ENCODE measurements around the gene ADAM12.

The ADAM12 gene

DNA sequence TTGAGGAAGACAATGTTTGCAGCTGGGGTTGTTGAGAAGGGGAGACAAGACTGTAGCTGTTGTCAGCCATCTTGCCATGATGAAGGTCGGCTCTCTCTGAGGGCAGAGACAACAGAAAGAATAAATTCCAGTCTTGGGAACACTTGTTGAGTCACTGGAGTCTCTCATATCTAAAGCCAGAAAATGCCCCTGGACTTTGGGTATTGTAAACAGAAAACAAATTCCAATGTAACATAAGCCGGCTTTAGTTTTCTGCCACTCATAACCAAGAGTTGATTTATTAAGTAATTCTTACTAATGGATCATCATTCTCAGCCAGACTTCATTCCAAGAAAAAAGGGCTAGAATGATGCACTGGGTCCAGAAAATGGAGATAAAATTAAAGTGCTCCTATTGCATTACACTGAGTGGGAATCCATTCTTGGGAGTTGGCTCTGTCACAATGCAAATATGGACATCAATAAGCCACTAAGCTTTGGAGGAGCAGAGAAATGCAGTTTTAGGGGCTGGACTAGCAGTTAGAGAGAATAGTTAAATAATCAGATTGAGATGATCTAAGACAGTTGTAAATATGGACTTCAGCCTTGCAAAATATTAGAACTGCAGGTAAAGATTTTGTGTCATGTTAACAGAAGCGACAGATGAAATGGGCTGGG lies 78.9 kb downstream of the ADAM12 start:
- DNase-seq (ENCODE audit: insufficient read length, low spot score) (no peak), FAIRE-seq (no peak)
- TF ChIP-seq PAX5 (IDR thresholded peaks at IDR 0.05; ENCODE audit: insufficient read depth, low read length, severe bottlenecking), result no peak
- no peak for TF ChIP-seq POLR2A (IDR thresholded peaks at IDR 0.05; ENCODE audit: low read depth, low read length)
- no peak for TF ChIP-seq TAF1 (IDR thresholded peaks at IDR 0.05; ENCODE audit: low read depth, low read length)
- TF ChIP-seq POU2F2 (IDR thresholded peaks at IDR 0.05; ENCODE audit: low read depth, low read length), result no peak
- no peak for TF ChIP-seq POLR2AphosphoS5 (IDR thresholded peaks at IDR 0.05; ENCODE audit: low read depth, low read length)
- no peak for TF ChIP-seq SPI1 (IDR thresholded peaks at IDR 0.05; ENCODE audit: low read depth, low read length)

DNA sequence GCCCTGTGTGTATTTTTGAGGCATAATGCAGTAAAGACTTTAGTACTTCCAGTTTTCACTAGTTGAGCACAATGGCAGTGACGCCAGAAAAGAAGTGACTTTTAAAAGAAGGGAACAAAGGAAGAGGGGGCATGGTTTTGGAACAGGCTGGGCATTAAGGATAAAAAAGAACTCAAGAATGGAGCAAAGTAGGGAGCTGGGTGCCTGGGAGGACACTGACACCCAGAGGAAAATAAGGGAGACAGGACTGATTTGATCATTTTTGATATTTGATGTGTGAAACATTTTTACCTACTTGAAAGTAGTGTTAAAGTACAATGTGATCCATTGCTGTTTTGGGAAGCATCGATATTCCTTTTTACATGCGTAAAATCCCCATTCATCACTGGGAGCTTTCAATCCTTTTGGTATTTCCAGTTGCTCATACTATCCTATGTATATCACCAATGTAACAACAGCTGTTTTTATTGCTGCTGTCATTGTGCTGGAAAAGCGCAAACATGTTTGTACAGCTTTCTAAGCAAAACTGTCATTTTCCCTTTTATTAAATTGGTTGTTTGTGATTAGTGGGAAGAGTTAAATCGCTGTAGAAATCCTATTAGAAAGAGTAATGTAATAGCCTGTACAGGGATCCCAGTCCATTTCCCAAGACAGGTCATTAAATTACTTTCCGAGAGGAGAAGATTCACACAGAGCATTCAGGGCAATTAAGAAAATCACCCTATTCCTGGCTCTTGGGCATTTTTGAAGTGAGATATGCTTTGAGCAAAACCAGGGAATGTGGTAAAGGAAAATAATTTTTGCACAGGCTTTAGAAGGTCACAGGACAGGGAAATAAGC lies 85.2 kb downstream of the ADAM12 start:
- DNase-seq (ENCODE audit: insufficient read length, low spot score) (no peak), FAIRE-seq (no peak)
- no peak for TF ChIP-seq TAF1 (IDR thresholded peaks at IDR 0.05; ENCODE audit: low read depth, low read length)
- no peak for TF ChIP-seq PAX5 (IDR thresholded peaks at IDR 0.05; ENCODE audit: insufficient read depth, low read length, severe bottlenecking)
- no peak for TF ChIP-seq POLR2A (IDR thresholded peaks at IDR 0.05; ENCODE audit: low read depth, low read length)
- no peak for TF ChIP-seq POU2F2 (IDR thresholded peaks at IDR 0.05; ENCODE audit: low read depth, low read length)
- no peak for TF ChIP-seq POLR2AphosphoS5 (IDR thresholded peaks at IDR 0.05; ENCODE audit: low read depth, low read length)
- TF ChIP-seq SPI1 (IDR thresholded peaks at IDR 0.05; ENCODE audit: low read depth, low read length), result no peak

DNA sequence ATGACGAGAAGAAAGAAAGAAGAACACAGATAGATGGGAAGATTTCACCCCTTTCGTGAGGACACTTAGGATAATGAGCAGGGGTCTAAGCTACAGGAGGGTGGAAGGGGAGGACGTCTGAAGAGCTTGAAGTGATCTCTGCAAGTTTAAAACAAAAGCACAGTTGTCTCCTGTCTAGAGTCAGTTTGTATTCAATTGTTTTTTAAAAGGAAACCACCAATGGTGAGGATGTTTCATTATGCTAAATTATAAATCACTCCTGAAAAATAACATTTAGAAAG lies 85.9 kb downstream of the ADAM12 start:
- no peak for DNase-seq (ENCODE audit: insufficient read length, low spot score)
- no peak for FAIRE-seq
- TF ChIP-seq TAF1 (IDR thresholded peaks at IDR 0.05; ENCODE audit: low read depth, low read length), result no peak
- TF ChIP-seq POLR2A (IDR thresholded peaks at IDR 0.05; ENCODE audit: low read depth, low read length), result no peak
- TF ChIP-seq POLR2AphosphoS5 (IDR thresholded peaks at IDR 0.05; ENCODE audit: low read depth, low read length), result no peak
- TF ChIP-seq POU2F2 (IDR thresholded peaks at IDR 0.05; ENCODE audit: low read depth, low read length), result no peak

GRCh38 chr10:126301701-126302475 lies 86.4 kb downstream of the ADAM12 start:
- FAIRE-seq (no peak), DNase-seq (ENCODE audit: insufficient read length, low spot score) (no peak)
- no peak for TF ChIP-seq PAX5 (IDR thresholded peaks at IDR 0.05; ENCODE audit: insufficient read depth, low read length, severe bottlenecking)
- no peak for TF ChIP-seq POLR2A (IDR thresholded peaks at IDR 0.05; ENCODE audit: low read depth, low read length)
- no peak for TF ChIP-seq POLR2AphosphoS5 (IDR thresholded peaks at IDR 0.05; ENCODE audit: low read depth, low read length)

GRCh38 chr10:126294451-126294850 lies 93.8 kb downstream of the ADAM12 start:
- no peak for TF ChIP-seq PAX5 (IDR thresholded peaks at IDR 0.05; ENCODE audit: insufficient read depth, low read length, severe bottlenecking)
- no peak for TF ChIP-seq POU2F2 (IDR thresholded peaks at IDR 0.05; ENCODE audit: low read depth, low read length)
- no peak for TF ChIP-seq POLR2AphosphoS5 (IDR thresholded peaks at IDR 0.05; ENCODE audit: low read depth, low read length)
- TF ChIP-seq SPI1 (IDR thresholded peaks at IDR 0.05; ENCODE audit: low read depth, low read length), result no peak
- no peak for TF ChIP-seq POLR2A (IDR thresholded peaks at IDR 0.05; ENCODE audit: low read depth, low read length)
- TF ChIP-seq TAF1 (IDR thresholded peaks at IDR 0.05; ENCODE audit: low read depth, low read length), result no peak
- no peak for FAIRE-seq
- no peak for DNase-seq (ENCODE audit: insufficient read length, low spot score)

DNA sequence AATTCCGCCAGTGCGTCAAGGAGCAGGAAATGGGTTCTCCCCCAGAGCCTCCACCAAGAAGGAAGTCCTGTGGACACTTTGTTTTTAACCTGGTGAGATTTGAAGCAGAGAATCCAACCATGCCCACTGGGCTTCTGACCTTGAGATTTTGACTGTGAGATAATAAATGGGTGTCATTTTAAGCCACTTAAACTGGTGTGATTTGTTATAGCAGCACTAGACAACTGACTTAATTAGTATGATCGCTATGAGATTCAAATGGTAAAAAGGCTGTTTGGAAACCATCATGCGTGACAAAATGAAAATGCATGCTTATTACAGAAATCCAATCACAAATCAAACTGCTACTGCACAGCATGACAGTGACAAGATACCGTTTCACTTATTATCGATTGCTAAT lies 98.0 kb downstream of the ADAM12 start:
- DNase-seq (ENCODE audit: insufficient read length, low spot score) (no peak), FAIRE-seq (no peak)
- TF ChIP-seq TAF1 (IDR thresholded peaks at IDR 0.05; ENCODE audit: low read depth, low read length) (no peak), POU2F2 (IDR thresholded peaks at IDR 0.05; ENCODE audit: low read depth, low read length) (no peak), PAX5 (IDR thresholded peaks at IDR 0.05; ENCODE audit: insufficient read depth, low read length, severe bottlenecking) (no peak), SPI1 (IDR thresholded peaks at IDR 0.05; ENCODE audit: low read depth, low read length) (no peak), POLR2A (IDR thresholded peaks at IDR 0.05; ENCODE audit: low read depth, low read length) (no peak), POLR2AphosphoS5 (IDR thresholded peaks at IDR 0.05; ENCODE audit: low read depth, low read length) (no peak)

DNA sequence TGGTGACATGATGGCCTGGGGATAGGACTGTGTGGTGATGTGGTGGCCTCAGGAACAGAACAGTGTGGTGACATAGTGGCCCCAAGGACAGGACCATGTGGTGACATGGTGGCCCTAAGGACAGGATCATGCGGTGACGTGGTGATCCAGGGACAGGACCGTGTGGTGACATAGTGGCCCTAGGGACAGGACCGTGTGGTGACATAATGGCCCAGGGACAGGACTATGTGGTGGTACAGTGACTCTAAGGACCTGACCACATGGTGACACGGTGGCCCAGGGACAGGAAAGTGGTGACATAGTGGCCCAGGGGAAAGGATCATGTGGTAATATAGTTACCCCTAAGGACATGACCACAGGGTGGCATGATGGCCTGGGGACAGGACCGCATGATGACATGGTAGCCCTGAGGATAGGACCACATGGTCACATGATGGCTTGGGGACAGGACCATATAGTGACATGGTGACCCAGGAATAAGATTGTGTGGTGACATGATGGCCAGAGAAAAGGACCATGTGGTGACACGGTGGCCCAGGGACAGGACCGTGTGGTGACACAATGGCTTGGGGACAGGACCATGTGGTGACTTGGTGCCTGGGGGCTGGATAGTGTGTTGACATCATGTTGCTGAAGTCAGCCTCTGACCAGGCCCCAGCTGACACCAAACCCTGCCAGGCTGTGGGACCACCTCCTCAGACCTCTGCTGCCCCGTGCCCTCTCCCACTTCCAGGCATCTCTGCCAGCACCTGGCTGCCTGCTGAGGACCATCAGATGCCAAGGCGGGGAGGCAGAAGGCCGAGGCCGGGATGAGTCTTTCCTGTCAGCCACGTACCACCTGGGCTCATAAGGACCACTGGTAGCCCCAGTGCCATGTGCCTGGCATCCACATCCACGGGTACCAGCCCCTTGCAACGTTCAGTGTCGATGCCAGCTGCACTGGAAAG lies 99.5 kb downstream of the ADAM12 start:
- no peak for TF ChIP-seq POLR2A (IDR thresholded peaks at IDR 0.05; ENCODE audit: low read depth, low read length)
- TF ChIP-seq PAX5 (IDR thresholded peaks at IDR 0.05; ENCODE audit: insufficient read depth, low read length, severe bottlenecking), result no peak
- TF ChIP-seq POLR2AphosphoS5 (IDR thresholded peaks at IDR 0.05; ENCODE audit: low read depth, low read length), result no peak
- no peak for TF ChIP-seq TAF1 (IDR thresholded peaks at IDR 0.05; ENCODE audit: low read depth, low read length)
- TF ChIP-seq POU2F2 (IDR thresholded peaks at IDR 0.05; ENCODE audit: low read depth, low read length), result no peak
- no peak for TF ChIP-seq SPI1 (IDR thresholded peaks at IDR 0.05; ENCODE audit: low read depth, low read length)
- no peak for FAIRE-seq
- no peak for DNase-seq (ENCODE audit: insufficient read length, low spot score)

DNA sequence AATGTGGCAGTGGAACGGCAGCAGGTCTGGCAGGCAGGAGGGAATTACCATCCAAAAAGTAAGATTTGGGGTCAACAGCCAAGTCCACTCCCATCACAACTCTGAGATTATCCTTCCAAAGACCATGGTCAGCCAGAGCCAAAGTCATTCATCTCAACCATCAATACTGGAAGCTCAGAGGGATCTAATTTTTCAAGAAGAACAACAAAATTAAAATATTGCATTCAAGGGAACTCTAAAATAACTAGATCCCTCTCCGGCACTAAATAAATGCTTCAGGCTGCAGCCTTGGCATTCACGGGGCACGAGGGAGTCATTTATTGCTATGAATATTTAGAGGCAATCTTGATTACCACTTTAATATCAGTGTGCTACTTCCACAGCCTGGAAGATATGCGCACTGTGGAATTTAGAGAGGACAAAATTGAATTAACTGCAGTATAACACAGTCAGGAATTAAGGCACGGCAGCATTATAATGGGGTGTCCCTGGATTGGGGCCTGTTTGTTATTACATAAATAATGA lies 102.0 kb downstream of the ADAM12 start:
- no peak for DNase-seq (ENCODE audit: insufficient read length, low spot score)
- TF ChIP-seq POLR2A (IDR thresholded peaks at IDR 0.05; ENCODE audit: low read depth, low read length) (no peak), PAX5 (IDR thresholded peaks at IDR 0.05; ENCODE audit: insufficient read depth, low read length, severe bottlenecking) (no peak), TAF1 (IDR thresholded peaks at IDR 0.05; ENCODE audit: low read depth, low read length) (no peak), SPI1 (IDR thresholded peaks at IDR 0.05; ENCODE audit: low read depth, low read length) (no peak), POU2F2 (IDR thresholded peaks at IDR 0.05; ENCODE audit: low read depth, low read length) (no peak), POLR2AphosphoS5 (IDR thresholded peaks at IDR 0.05; ENCODE audit: low read depth, low read length) (no peak)
- FAIRE-seq, result no peak

Measured in GM12891 (cell line).